K562 (cell line): ENCODE measurements around the gene MYOZ2. TPM values are rescaled to one million over a fixed set of nuclear protein-coding genes. Genes with fewer than 3 reads are reported as not detected.

Experiments
- ATAC-seq: fragments of 200-7000 bp; cut with Tn5 transposase; 3 replicates; pipeline ENCODE4 v1.9.1; 2020; ENCODE audit warnings: moderate library complexity
- BruUV-seq: library from RNA; stranded (reverse); fragments of 400-500 nt; replicated peaks from 2 replicates; lab custom pipeline; 2021; lab: Mats Ljungman, UMichigan
- CTCF ChIA-PET: fragments of 300-600 bp; formaldehyde crosslinking; extraction: SDS; loops from one replicate; lab custom pipeline; 2021; ENCODE audit warnings: low intra/inter-chr PET ratio; lab: Yijun Ruan, JAX
- POLR2A ChIA-PET: fragments of 300-600, 350-650 bp; sonication (Branson Sonifier 250); formaldehyde crosslinking; extraction: SDS; loops from one replicate; lab custom pipeline; 2021; ENCODE audit warnings: antibody characterized with exemption, inconsistent platforms; lab: Yijun Ruan, JAX
- DNase-seq, 4 experiments: peaks; one replicate each; pipeline versions ENCODE4 v3.0.0 to v3.0.0-alpha.2; 2011 to 2018; ENCODE audit warnings: low spot score in 3 of 4, mixed read lengths in 3 of 4; ENCODE audit errors: extremely low read depth in 1 of 4
- FAIRE-seq: peaks from 2 replicates; lab custom pipeline; 2011; peaks lifted over from hg19 to GRCh38; lab: Jason Lieb, UNC
- H2AFZ ChIP-seq: 2 replicates; pipeline ENCODE4 v1.6.0; 2011; ENCODE audit warnings: low read depth, low read length, control low read depth, inconsistent platforms
- H3K27ac ChIP-seq: fragments of 200-600 bp; 3 replicates; pipeline ENCODE4 v1.8.0; 2011; ENCODE audit warnings: low read depth, mild to moderate bottlenecking, control low read depth, inconsistent platforms, low read length, moderate library complexity, mixed read lengths; ENCODE audit errors: extremely low read depth
- H3K27me3 ChIP-seq, 2 experiments: fragments of 300-600 bp in 1 of 2; 2 replicates in 1 of 2; 3 replicates in 1 of 2; pipeline versions ENCODE4 v1.6.0 to v1.8.0; 2011; ENCODE audit warnings: inconsistent platforms in 2 of 2, low read length in 2 of 2, mild to moderate bottlenecking in 1 of 2, mixed read lengths in 1 of 2, moderate library complexity in 1 of 2; ENCODE audit not compliant: control insufficient read depth in 2 of 2, insufficient read depth in 2 of 2
- H3K36me3 ChIP-seq: fragments of 300-600 bp; 3 replicates; pipeline ENCODE4 v1.8.0; 2011; ENCODE audit warnings: mild to moderate bottlenecking, low read length, inconsistent platforms; ENCODE audit not compliant: control insufficient read depth, insufficient read depth
- H3K4me1 ChIP-seq, 2 experiments: fragments of 200-600 bp in 1 of 2; replicated peaks in 1 of 2; 2 replicates in 1 of 2; 3 replicates in 1 of 2; pipeline versions ENCODE4 v1.5.1 to v1.8.0; 2011; ENCODE audit warnings: inconsistent platforms in 2 of 2, low read length in 2 of 2, mild to moderate bottlenecking in 1 of 2, mixed read lengths in 1 of 2, moderate library complexity in 1 of 2; ENCODE audit not compliant: control insufficient read depth in 2 of 2, insufficient read depth in 2 of 2
- H3K4me2 ChIP-seq: 2 replicates; pipeline ENCODE4 v1.6.1; 2011; ENCODE audit warnings: low read length, control low read depth, inconsistent platforms, mixed read lengths; ENCODE audit not compliant: insufficient read depth
- H3K4me3 ChIP-seq: fragments of 200-600 bp; sonication (generic), shearing (Covaris generic); 2 replicates; pipeline ENCODE4 v1.5.1; 2016; ENCODE audit warnings: control low read depth, inconsistent platforms
- H3K79me2 ChIP-seq: fragments of 200-600 bp; 3 replicates; pipeline ENCODE4 v1.8.0; 2011; ENCODE audit warnings: low read length, inconsistent platforms; ENCODE audit not compliant: control insufficient read depth, insufficient read depth
- H3K9ac ChIP-seq, 2 experiments: 2 replicates each; pipeline versions ENCODE4 v1.6.0 to v1.6.1; 2011; ENCODE audit warnings: low read depth in 2 of 2, low read length in 2 of 2, control low read depth in 1 of 2, inconsistent platforms in 1 of 2, mild to moderate bottlenecking in 1 of 2, mixed read lengths in 1 of 2; ENCODE audit not compliant: insufficient read depth in 1 of 2
- H3K9me1 ChIP-seq: one replicate; pipeline ENCODE4 v1.6.0; 2011; ENCODE audit warnings: inconsistent platforms, mild to moderate bottlenecking, low read length, moderate library complexity; ENCODE audit not compliant: control insufficient read depth, insufficient read depth
- H3K9me3 ChIP-seq: replicated peaks from 2 replicates; pipeline ENCODE4 v1.5.1; 2011; ENCODE audit warnings: low read depth, low read length, inconsistent platforms; ENCODE audit not compliant: control insufficient read depth, insufficient read depth
- H4K20me1 ChIP-seq: replicated peaks from 2 replicates; pipeline ENCODE4 v1.6.1; 2011; ENCODE audit warnings: low read length, inconsistent platforms, mixed read lengths; ENCODE audit not compliant: control insufficient read depth, insufficient read depth
- ARID3A ChIP-seq: IDR thresholded peaks from 2 replicates; pipeline ENCODE4 v1.6.1; 2012; ENCODE audit warnings: low read depth, low read length, improper control_type of control experiment, borderline replicate concordance
- ATF1 ChIP-seq, 2 experiments: fragments of 450-650 bp in 1 of 2; IDR thresholded peaks; 2 replicates each; pipeline ENCODE4 v1.6.1; 2016; ENCODE audit warnings: missing compliant biosample characterization in 1 of 2, missing genetic modification characterization in 1 of 2
- CHD2 ChIP-seq: IDR thresholded peaks from 2 replicates; pipeline ENCODE4 v1.6.1; 2011; ENCODE audit warnings: low read depth, low read length
- DDX20 ChIP-seq: fragments of 450-650 bp; IDR thresholded peaks from 2 replicates; pipeline ENCODE4 v1.6.1; 2016; ENCODE audit warnings: missing genetic modification characterization, low read depth, mild to moderate bottlenecking, missing compliant biosample characterization, moderate library complexity
- HIVEP1 ChIP-seq: fragments of 250-450 bp; sonication (Bioruptor Pico); IDR thresholded peaks from 2 replicates; pipeline ENCODE4 v1.4.0; 2020; ENCODE audit warnings: mild to moderate bottlenecking
- HOXB6 ChIP-seq: fragments of 250-450 bp; sonication (Bioruptor Pico); IDR thresholded peaks from 2 replicates; pipeline ENCODE4 v1.5.1; 2022; ENCODE audit warnings: mild to moderate bottlenecking, borderline replicate concordance
- MYNN ChIP-seq, 2 experiments: sonication (generic); formaldehyde crosslinking in 1 of 2; IDR thresholded peaks; 2 replicates each; pipeline versions ENCODE4 v1.5.0 to v1.6.1; 2016 to 2020; ENCODE audit warnings: antibody characterized with exemption in 1 of 2, missing genetic modification reagents in 1 of 2
- NEUROD1 ChIP-seq: fragments of 150-350 bp; IDR thresholded peaks from 2 replicates; pipeline ENCODE4 v1.6.1; 2014; ENCODE audit warnings: borderline replicate concordance, low read length, low read depth; ENCODE audit not compliant: partially characterized antibody
- SMAD4 ChIP-seq: fragments of 250-450 bp; sonication (Bioruptor Pico); conservative IDR thresholded peaks from 2 replicates; pipeline ENCODE4 v1.8.0; 2021; ENCODE audit warnings: inconsistent platforms, mild to moderate bottlenecking, moderate library complexity
- SPI1 ChIP-seq: IDR thresholded peaks from 2 replicates; pipeline ENCODE4 v1.6.1; 2011; ENCODE audit warnings: low read depth, low read length, control low read depth, borderline replicate concordance
- ZNF316 ChIP-seq: fragments of 450-650 bp; IDR thresholded peaks from 2 replicates; pipeline ENCODE4 v1.6.1; 2016
- WGBS: fragments of 100-300 bp; shearing (Covaris generic); methylation state at CpG from one replicate; pipeline ENCODE4 v1.1.6; 2016; ENCODE audit warnings: low coverage, mixed read lengths; ENCODE audit not compliant: insufficient coverage; ENCODE audit errors: missing lambda C conversion rate; 5-methylcytosine and 5-hydroxymethylcytosine counted together
- in situ Hi-C: fragments of 300-500 bp; cut with MboI; formaldehyde crosslinking; loops from 4 replicates; pipeline ENCODE4 v1.15.0; 2018; ENCODE audit warnings: inconsistent platforms, mixed read lengths
- intact Hi-C: fragments of 100-400 bp; cut with micrococcal nuclease; formaldehyde crosslinking; loops from 2 replicates; pipeline ENCODE4 v1.14.2; 2022
- polyA plus RNA-seq, 8 experiments: library from polyadenylated mRNA; depleted of rRNA in 4 of 8; stranded (reverse) in 5 of 8; unstranded in 3 of 8; fragments of >200 nt; fragmentation: Nextera tagmentation in 2 of 8; fragmentation: Illumina TruSeq in 1 of 8; extraction: Ambion mirVana in 2 of 8; extraction: Trizol in 1 of 8; gene quantifications; 2 replicates each; pipeline versions ENCODE4 v1.2.1 to v1.2.3, GENCODE V29; 2011 to 2014; ENCODE audit warnings: inconsistent platforms in 1 of 8, missing spikeins in 1 of 8
- total RNA-seq, 7 experiments: library from RNA; depleted of rRNA in 6 of 7; stranded (reverse); fragments of >200 nt in 6 of 7; fragmentation: Illumina TruSeq in 2 of 7; extraction: Trizol in 2 of 7; gene quantifications; 2 replicates each; pipeline versions ENCODE4 v1.2.1 to v1.2.3, GENCODE V29; 2011 to 2021; ENCODE audit warnings: low replicate concordance in 1 of 7
- TF ChIP-seq, protein P1 (sequence below): sonication (generic); formaldehyde crosslinking; IDR thresholded peaks from 2 replicates; pipeline ENCODE4 v1.8.0; 2022; ENCODE audit warnings: mild to moderate bottlenecking, missing genetic modification reagents
- TF ChIP-seq, protein P2 (sequence below): fragments of 250-450 bp; sonication (Bioruptor Pico); IDR thresholded peaks from 2 replicates; pipeline ENCODE4 v1.4.0; 2020; ENCODE audit warnings: mild to moderate bottlenecking, moderate library complexity, borderline replicate concordance

Gene MYOZ2
- total and polyA plus RNA-seq, 9 of the 15 experiments (the other 6 are each of a cell fraction or from before 2014, with no cell fraction given): not detected

GRCh38 chr4:119151161-119151560 is 15.5 kb downstream of the MYOZ2 start:
- POLR2A ChIA-PET: no interaction called here
- TF ChIP-seq ATF1 (CRISPR knock-in tag; IDR thresholded peaks at IDR 0.05) (no peak), ATF1 (tag; IDR thresholded peaks at IDR 0.05) (no peak), ARID3A (no peak), MYNN (IDR thresholded peaks at IDR 0.05) (no peak), MYNN (CRISPR knock-in tag; IDR thresholded peaks at IDR 0.05) (no peak), HOXB6 (CRISPR knock-in tag) (no peak), DDX20 (tag) (no peak), NEUROD1 (no peak), CHD2 (no peak), SPI1 (no peak), ZNF316 (no peak), SMAD4 (CRISPR knock-in tag) (no peak), HIVEP1 (no peak)
- TF ChIP-seq, protein P1, sequence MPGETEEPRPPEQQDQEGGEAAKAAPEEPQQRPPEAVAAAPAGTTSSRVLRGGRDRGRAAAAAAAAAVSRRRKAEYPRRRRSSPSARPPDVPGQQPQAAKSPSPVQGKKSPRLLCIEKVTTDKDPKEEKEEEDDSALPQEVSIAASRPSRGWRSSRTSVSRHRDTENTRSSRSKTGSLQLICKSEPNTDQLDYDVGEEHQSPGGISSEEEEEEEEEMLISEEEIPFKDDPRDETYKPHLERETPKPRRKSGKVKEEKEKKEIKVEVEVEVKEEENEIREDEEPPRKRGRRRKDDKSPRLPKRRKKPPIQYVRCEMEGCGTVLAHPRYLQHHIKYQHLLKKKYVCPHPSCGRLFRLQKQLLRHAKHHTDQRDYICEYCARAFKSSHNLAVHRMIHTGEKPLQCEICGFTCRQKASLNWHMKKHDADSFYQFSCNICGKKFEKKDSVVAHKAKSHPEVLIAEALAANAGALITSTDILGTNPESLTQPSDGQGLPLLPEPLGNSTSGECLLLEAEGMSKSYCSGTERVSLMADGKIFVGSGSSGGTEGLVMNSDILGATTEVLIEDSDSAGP (CRISPR knock-in tag): no peak
- TF ChIP-seq, protein P2, sequence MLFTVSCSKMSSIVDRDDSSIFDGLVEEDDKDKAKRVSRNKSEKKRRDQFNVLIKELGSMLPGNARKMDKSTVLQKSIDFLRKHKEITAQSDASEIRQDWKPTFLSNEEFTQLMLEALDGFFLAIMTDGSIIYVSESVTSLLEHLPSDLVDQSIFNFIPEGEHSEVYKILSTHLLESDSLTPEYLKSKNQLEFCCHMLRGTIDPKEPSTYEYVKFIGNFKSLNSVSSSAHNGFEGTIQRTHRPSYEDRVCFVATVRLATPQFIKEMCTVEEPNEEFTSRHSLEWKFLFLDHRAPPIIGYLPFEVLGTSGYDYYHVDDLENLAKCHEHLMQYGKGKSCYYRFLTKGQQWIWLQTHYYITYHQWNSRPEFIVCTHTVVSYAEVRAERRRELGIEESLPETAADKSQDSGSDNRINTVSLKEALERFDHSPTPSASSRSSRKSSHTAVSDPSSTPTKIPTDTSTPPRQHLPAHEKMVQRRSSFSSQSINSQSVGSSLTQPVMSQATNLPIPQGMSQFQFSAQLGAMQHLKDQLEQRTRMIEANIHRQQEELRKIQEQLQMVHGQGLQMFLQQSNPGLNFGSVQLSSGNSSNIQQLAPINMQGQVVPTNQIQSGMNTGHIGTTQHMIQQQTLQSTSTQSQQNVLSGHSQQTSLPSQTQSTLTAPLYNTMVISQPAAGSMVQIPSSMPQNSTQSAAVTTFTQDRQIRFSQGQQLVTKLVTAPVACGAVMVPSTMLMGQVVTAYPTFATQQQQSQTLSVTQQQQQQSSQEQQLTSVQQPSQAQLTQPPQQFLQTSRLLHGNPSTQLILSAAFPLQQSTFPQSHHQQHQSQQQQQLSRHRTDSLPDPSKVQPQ (CRISPR knock-in tag): no peak

More at GRCh38 chr4:119151161-119151560, 15.5 kb downstream of the MYOZ2 start:
- H3K27me3 ChIP-seq: no peaks in the 10 kb centered on the region; a peak in 1 of 5 replicates
- H3K36me3 ChIP-seq: no peaks in the 10 kb centered on the region
- H3K4me1 ChIP-seq: no peaks in the 10 kb centered on the region
- no peaks in the 10 kb centered on the region for H4K20me1 ChIP-seq
- H3K27ac ChIP-seq: no peak overlapping the region
- CTCF ChIA-PET: no interaction called here
- DNase-seq (no peak), FAIRE-seq (no peak), ATAC-seq (no peak)
- no peak overlapping the region for H3K4me2 ChIP-seq
- no peaks in the 10 kb centered on the region for H3K9me3 ChIP-seq
- intact Hi-C loops: no loop called here
- in situ Hi-C loops: no loop called here
- no peak overlapping the region for H3K4me3 ChIP-seq
- H3K79me2 ChIP-seq: no peaks in the 10 kb centered on the region
- no peaks in the 10 kb centered on the region for H3K9me1 ChIP-seq
- whole genome bisulfite sequencing: 3% methylated on average over 2 of the region's 2 CpGs
- no peak overlapping the region for H3K9ac ChIP-seq
- no TSS peak for BruUV-seq
- no peak overlapping the region for H2AFZ ChIP-seq
